ENCODE results near the gene TEX9.

DNA sequence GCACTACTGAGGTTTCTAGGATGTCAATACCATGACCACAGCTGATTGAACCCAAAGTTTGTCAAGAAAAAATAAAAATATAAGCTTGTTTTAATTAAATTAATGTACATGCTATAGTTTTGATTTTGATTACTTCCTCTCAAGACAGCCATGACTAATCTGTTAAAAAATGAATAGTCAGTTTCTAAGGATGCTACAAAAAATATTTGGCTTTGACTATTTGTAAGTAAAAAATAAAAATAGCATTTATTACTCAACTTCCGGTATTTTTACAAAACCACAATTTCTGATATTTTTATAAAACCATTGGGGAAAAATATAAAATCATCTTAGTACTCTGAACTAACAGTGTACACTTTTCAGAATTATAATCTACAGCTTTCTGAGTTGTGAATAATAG lies 12.1 kb upstream of the TEX9 start:
- no peak for TF ChIP-seq POLR2A (IDR thresholded peaks at IDR 0.05)
- TF ChIP-seq, protein P1, sequence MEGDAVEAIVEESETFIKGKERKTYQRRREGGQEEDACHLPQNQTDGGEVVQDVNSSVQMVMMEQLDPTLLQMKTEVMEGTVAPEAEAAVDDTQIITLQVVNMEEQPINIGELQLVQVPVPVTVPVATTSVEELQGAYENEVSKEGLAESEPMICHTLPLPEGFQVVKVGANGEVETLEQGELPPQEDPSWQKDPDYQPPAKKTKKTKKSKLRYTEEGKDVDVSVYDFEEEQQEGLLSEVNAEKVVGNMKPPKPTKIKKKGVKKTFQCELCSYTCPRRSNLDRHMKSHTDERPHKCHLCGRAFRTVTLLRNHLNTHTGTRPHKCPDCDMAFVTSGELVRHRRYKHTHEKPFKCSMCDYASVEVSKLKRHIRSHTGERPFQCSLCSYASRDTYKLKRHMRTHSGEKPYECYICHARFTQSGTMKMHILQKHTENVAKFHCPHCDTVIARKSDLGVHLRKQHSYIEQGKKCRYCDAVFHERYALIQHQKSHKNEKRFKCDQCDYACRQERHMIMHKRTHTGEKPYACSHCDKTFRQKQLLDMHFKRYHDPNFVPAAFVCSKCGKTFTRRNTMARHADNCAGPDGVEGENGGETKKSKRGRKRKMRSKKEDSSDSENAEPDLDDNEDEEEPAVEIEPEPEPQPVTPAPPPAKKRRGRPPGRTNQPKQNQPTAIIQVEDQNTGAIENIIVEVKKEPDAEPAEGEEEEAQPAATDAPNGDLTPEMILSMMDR (IDR thresholded peaks at IDR 0.05) = no peak

All from esophagus squamous epithelium (tissue), 4 donors.